Measurements from ENCODE around the gene GZMM.

DNA sequence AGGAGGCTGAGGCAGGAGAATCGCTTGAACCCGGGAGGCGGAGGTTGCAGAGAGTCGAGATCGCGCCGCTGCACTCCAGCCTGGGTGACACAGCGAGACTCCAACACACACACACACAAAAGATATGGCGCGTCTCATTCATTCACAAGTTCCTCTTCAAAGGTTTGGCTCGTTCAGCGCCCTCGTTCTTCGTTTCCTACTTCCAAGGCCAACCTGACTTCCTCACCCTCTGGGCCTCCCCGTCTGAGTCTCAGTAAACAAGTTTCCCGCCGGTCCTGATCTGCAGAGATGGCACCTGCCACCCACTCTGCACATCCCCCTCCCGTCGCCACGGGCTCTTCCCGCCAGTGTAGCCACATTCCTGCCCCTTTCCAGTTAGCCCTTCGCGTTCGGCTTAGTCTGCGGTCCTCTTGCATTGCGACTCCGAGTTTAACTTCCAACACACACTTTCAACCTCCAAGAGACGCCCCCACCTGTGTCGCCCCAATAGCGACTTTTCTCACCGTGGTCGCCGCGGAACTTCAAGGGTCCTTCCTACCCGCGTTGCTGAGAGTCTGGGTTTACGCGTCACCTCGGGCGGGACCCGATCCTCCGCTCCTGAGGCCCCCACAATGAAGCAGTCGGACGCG lies 27.2 kb downstream of the GZMM start:
- no peak for TF ChIP-seq GATA2 (IDR thresholded peaks at IDR 0.05; ENCODE audit: low read depth, low read length)
- TF ChIP-seq GATA3 (IDR thresholded peaks at IDR 0.05; ENCODE audit: low read depth, low read length) = no peak
